Thyroid gland (tissue), 4 donors: Measurements from ENCODE around the gene ZG16B. TPM values are rescaled to one million over a fixed set of nuclear protein-coding genes. Genes with fewer than 3 reads are reported as not detected.

Experiments used
- DNase-seq, 2 donors: peaks; one replicate each; pipeline ENCODE4 v3.0.0-alpha.2; 2019
- H3K27ac ChIP-seq, 3 donors: fragments of 200-600 bp; sonication (generic); 1 replicate in 2 of 3; 2 replicates in 1 of 3; pipeline ENCODE4 v1.5.1; 2016 to 2019; ENCODE audit warnings: mild to moderate bottlenecking in 1 of 3, moderate library complexity in 1 of 3
- H3K27me3 ChIP-seq: fragments of 200-600 bp; sonication (generic); one replicate; pipeline ENCODE4 v1.5.1; 2019
- H3K36me3 ChIP-seq, 2 donors: fragments of 200-600 bp; sonication (generic); one replicate each; pipeline ENCODE4 v1.5.1; 2016 to 2019
- H3K4me1 ChIP-seq, 2 donors: fragments of 200-600 bp; sonication (generic); one replicate each; pipeline ENCODE4 v1.5.1; 2017 to 2019
- H3K4me3 ChIP-seq, 3 donors: fragments of 200-600 bp; sonication (generic); replicated peaks in 1 of 3; 1 replicate in 2 of 3; 2 replicates in 1 of 3; pipeline ENCODE4 v1.5.1; 2016; ENCODE audit warnings: mild to moderate bottlenecking in 1 of 3
- H3K9me3 ChIP-seq: fragments of 200-600 bp; sonication (generic); one replicate; pipeline ENCODE4 v1.5.1; 2017
- POLR2A ChIP-seq, 2 donors: fragments of 450-650 bp; IDR thresholded peaks; one replicate each; pipeline ENCODE4 v1.6.1; 2017; ENCODE audit warnings: antibody characterized with exemption in 2 of 2, mild to moderate bottlenecking in 2 of 2, moderate library complexity in 1 of 2
- WGBS, 2 donors: methylation state at CpG; one replicate each; pipeline ENCODE4 v1.1.5; 2017; 5-methylcytosine and 5-hydroxymethylcytosine counted together
- intact Hi-C: fragments of 100-400 bp; cut with DNase I; formaldehyde crosslinking; loops from one replicate; pipeline ENCODE4 v1.15.1; 2023
- total RNA-seq, 4 donors: library from RNA; depleted of rRNA; stranded (reverse); fragments of >200 nt; gene quantifications; one replicate each; pipeline ENCODE4 v1.2.3, GENCODE V29; 2016
- TF ChIP-seq, protein P1 (sequence below), 6 experiments: fragments of 200-600 bp in 3 of 6; fragments of 450-650 bp in 3 of 6; sonication (generic) in 3 of 6; IDR thresholded peaks; one replicate each; pipeline ENCODE4 v1.5.1; 2016 to 2019; ENCODE audit warnings: antibody characterized with exemption in 6 of 6, mild to moderate bottlenecking in 2 of 6, inconsistent platforms in 1 of 6, moderate library complexity in 1 of 6

Gene ZG16B
- total RNA-seq, 4 donors from 2014 or later: not detected

DNA sequence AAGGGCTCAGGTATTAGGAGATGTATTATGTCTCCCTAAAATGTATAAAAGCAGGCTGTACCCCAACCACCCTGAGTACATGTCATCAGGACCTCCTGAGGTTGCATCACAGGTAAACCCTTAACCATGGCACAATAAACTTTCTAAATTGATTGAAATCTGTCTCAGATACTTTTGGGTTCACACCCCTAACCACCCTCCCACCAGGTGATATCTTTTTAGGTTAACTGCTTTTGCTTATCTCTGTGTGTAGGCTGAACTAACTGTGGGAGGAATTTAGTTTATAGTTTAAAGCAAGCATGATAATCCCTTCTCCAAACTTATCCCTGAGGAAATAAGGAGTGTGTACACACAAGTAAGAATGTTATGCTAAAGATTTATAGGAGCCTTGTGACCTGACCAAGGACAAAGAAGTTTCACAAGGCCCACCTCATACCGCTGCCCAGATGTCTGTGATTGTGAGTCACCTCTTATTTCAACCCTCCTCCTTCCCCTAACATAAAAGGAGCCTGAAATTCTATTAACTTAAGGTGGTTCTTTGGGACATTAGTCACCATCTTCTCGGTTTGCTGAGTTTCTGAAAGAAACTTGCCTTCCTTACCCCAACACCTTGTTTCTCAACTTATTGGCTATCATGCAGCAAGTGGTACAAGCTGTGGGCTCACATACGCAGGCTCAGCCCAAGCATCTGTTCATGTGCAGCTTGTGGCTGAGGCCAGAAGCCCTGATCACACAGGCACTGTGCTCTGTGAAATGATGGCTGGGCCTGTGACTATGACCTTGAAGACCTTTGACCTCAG is 16.6 kb downstream of the ZG16B start:
- Histone ChIP-seq H3K27me3 (no peaks in the 10 kb centered on the region), H3K9me3 (no peaks in the 10 kb centered on the region), H3K4me1 (peaks cover 6 to 7% of the 10 kb centered on the region in 2 donors), H3K36me3 (no peaks in the 10 kb centered on the region), H3K4me3 (no peak overlapping the region), H3K27ac (no peak overlapping the region)
- intact Hi-C loops: no loop called here
- DNase-seq: no peak
- WGBS, 2 donors: 62% methylated on average over 3 of the region's 3 CpGs
- no peak for TF ChIP-seq POLR2A (IDR thresholded peaks at IDR 0.05)

DNA sequence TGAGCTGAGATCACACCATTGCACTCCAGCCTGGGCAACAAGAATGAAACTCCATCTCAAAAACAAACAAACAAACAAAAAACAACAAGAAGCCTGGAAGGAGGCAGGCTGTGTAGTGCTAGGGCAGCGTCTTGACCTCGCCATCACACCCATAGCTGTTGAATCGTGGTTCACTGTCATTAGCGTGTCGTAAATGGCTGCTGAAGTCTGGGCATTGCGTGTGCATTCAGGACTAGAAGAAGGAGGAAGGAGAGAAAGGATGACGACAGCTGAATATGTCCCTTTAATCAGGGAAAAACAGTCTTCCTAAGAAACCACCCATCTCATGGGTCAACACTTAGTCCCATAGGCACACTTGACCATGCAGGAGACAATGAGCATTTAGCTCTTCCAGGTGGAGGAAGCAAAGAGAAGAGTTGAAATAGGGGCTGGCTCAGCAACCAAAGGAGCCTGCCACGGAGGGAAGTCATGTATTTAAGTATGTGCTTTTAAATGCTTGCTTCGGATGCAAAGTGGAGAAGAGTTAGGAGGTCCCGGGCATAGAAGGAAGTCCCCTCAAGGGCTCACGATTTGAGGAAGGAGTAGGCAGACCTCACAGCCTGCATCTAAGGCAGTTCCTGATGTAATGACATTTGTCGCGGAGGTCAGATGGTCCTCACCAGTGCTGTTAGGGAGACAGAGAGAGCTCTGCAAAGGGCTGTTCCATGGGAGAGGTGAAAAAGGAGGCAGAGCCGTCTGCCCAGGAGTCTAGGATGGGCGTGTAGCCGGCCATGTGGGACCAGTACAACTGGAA is 19.0 kb downstream of the ZG16B start:
- intact Hi-C loops: no loop called here
- WGBS, 2 donors: 71 to 79% methylated on average over 16 of the region's 16 CpGs
- no peak for DNase-seq
- TF ChIP-seq POLR2A (IDR thresholded peaks at IDR 0.05): no peak
- TF ChIP-seq, protein P1, sequence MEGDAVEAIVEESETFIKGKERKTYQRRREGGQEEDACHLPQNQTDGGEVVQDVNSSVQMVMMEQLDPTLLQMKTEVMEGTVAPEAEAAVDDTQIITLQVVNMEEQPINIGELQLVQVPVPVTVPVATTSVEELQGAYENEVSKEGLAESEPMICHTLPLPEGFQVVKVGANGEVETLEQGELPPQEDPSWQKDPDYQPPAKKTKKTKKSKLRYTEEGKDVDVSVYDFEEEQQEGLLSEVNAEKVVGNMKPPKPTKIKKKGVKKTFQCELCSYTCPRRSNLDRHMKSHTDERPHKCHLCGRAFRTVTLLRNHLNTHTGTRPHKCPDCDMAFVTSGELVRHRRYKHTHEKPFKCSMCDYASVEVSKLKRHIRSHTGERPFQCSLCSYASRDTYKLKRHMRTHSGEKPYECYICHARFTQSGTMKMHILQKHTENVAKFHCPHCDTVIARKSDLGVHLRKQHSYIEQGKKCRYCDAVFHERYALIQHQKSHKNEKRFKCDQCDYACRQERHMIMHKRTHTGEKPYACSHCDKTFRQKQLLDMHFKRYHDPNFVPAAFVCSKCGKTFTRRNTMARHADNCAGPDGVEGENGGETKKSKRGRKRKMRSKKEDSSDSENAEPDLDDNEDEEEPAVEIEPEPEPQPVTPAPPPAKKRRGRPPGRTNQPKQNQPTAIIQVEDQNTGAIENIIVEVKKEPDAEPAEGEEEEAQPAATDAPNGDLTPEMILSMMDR (IDR thresholded peaks at IDR 0.05): no peak
- Histone ChIP-seq H3K27me3 (no peaks in the 10 kb centered on the region), H3K4me3 (no peak overlapping the region), H3K27ac (no peak overlapping the region), H3K9me3 (no peaks in the 10 kb centered on the region), H3K4me1 (no peaks in the 10 kb centered on the region), H3K36me3 (no peaks in the 10 kb centered on the region)

DNA sequence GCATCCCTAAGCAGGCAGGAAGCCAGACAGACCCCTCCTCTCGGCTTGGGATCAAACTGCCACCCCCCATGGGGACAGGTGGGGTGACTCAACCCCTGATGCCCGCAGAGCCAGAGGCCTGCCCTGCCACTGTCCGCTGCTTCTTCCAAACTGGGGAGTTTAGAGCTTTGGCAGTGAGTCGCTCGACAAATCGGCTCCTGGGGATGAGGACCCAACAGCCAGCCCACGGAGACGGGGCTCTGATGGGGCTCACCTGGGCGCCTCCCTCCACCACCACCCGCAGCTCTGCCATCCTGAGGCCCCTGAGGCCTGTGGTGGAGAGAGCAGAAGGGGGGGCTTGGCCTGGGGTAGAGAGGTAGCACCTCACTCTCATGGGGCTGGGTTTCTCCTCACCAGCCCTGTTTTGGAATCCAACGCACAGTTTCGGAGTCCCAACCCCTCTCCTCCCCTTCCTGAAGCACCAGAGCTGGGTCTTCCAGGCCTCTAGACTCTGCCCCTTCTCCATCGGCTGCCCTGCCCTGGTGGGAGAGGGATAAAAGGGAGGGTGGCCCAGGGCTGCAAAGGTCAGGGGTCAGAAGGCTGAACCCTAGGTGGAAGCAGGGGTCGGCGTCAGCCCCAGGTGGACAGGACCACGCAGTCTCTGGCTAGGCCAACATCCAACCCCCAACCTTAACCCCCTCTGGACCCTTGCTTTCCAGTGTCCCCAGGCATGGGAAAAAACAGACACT is 22.1 kb downstream of the ZG16B start:
- 89% methylated on average over 12 to 13 of the region's 16 CpGs for WGBS, 2 donors
- intact Hi-C loops: no loop called here

DNA sequence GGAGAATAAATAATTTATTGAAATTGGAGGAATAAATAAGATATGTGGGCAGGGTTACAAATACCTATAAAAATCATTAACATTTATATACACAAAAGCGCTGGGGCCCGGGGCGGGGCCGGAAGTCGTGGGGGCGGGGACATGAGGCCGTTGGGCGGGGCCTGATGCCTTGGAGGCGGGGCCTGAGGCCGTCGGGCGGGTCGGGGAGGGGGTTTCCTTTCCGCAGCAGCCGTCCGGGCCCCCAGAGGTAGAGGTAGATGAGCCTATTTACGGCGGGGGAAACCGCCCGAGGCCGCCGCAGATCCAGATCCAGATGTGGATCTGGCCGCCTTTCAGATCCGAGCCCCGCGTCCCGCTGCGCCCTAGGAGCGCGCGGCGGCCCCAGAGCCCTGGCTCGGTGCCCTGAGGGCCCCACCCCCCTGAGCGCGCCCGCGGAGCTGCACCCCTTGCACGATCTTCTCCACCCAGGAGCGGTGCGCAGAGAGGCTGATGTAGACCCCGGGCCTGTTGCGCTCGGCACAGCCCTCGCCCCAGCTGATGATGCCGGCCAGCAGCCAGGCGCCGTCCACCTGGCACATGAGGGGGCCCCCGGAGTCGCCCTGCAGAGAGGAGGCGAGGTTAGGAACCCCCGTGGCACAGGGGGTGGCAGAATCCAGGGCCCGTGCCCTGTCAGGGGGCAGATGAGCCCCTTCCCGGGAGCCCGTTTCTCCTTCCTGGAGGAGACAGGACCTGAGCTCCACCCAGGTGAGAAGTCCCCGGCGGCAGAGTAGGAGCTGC is 22.8 kb downstream of the ZG16B start:
- Histone ChIP-seq H3K36me3 (no peaks in the 10 kb centered on the region), H3K4me1 (peaks cover 4 to 7% of the 10 kb centered on the region in 2 donors), H3K27me3 (no peaks in the 10 kb centered on the region), H3K4me3 (no peak overlapping the region), H3K27ac (no peak overlapping the region), H3K9me3 (no peaks in the 10 kb centered on the region)
- WGBS, 2 donors: 54 to 57% methylated on average over 22 to 30 of the region's 56 CpGs
- no peak for DNase-seq
- no peak for TF ChIP-seq POLR2A (IDR thresholded peaks at IDR 0.05)
- TF ChIP-seq, protein P1 (IDR thresholded peaks at IDR 0.05): no peak
- intact Hi-C loops: no loop called here

More for the DNA sequence above, 22.1 kb downstream of the ZG16B start:
- Histone ChIP-seq H3K4me1 (no peaks in the 10 kb centered on the region), H3K36me3 (no peaks in the 10 kb centered on the region), H3K27ac (no peak overlapping the region), H3K4me3 (no peak overlapping the region), H3K27me3 (no peaks in the 10 kb centered on the region), H3K9me3 (no peaks in the 10 kb centered on the region)
- DNase-seq: no peak
- TF ChIP-seq, protein P1 (IDR thresholded peaks at IDR 0.05): no peak
- TF ChIP-seq POLR2A (IDR thresholded peaks at IDR 0.05): no peak
